Neural cell (in vitro differentiated cells): Measurements from ENCODE around the gene LRPPRC. TPM values are rescaled to one million over a fixed set of nuclear protein-coding genes. Genes with fewer than 3 reads are reported as not detected.

Source experiments
- H2AFZ ChIP-seq: fragments of 200-600, 300-800 bp; sonication (generic), shearing (Covaris generic); 2 replicates; pipeline ENCODE4 v1.6.0; 2014; ENCODE audit warnings: low read depth, mild to moderate bottlenecking, antibody characterized with exemption, low read length, moderate library complexity
- H3F3A ChIP-seq: fragments of 200-600 bp; shearing (Covaris generic); 2 replicates; pipeline ENCODE4 v1.6.1; 2016; ENCODE audit warnings: mild to moderate bottlenecking, moderate library complexity, mixed read lengths, antibody characterized with exemption, low read length; ENCODE audit not compliant: insufficient read depth, poor library complexity, severe bottlenecking
- H3K27ac ChIP-seq: fragments of 200-600, 300-800 bp; sonication (generic), shearing (Covaris generic); 2 replicates; pipeline ENCODE4 v1.5.1; 2014; ENCODE audit warnings: mild to moderate bottlenecking, low read length, moderate library complexity
- H3K27me3 ChIP-seq: fragments of 300-800, 200-600 bp; sonication (generic), shearing (Covaris generic); 2 replicates; pipeline ENCODE4 v1.6.0; 2014; ENCODE audit warnings: mild to moderate bottlenecking, low read depth, low read length, moderate library complexity; ENCODE audit not compliant: insufficient read depth
- H3K36me3 ChIP-seq: fragments of 300-800, 200-600 bp; sonication (generic), shearing (Covaris generic); 2 replicates; pipeline ENCODE4 v1.5.1; 2014; ENCODE audit warnings: mild to moderate bottlenecking, antibody characterized with exemption, low read length, moderate library complexity; ENCODE audit not compliant: insufficient read depth
- H3K4me2 ChIP-seq: fragments of 300-800, 200-600 bp; sonication (generic), shearing (Covaris generic); 2 replicates; pipeline ENCODE4 v1.6.0; 2014; ENCODE audit warnings: mild to moderate bottlenecking, low read length
- H3K4me3 ChIP-seq: fragments of 300-800, 200-600 bp; sonication (generic), shearing (Covaris generic); 2 replicates; pipeline ENCODE4 v1.5.1; 2014; ENCODE audit warnings: mild to moderate bottlenecking, low read length, moderate library complexity
- H3K79me2 ChIP-seq: fragments of 200-600 bp; shearing (Covaris generic); replicated peaks from 2 replicates; pipeline ENCODE4 v1.6.0; 2014; ENCODE audit warnings: mild to moderate bottlenecking, low read length, moderate library complexity; ENCODE audit not compliant: insufficient read depth
- H3K9ac ChIP-seq: fragments of 300-800, 200-600 bp; sonication (generic), shearing (Covaris generic); 2 replicates; pipeline ENCODE4 v1.6.1; 2016; ENCODE audit warnings: mild to moderate bottlenecking, low read length, mixed read lengths
- H3K9me2 ChIP-seq: fragments of 200-600 bp; shearing (Covaris generic); 2 replicates; pipeline ENCODE4 v1.6.1; 2016; ENCODE audit warnings: mild to moderate bottlenecking, low read length, mixed read lengths; ENCODE audit not compliant: insufficient read depth
- H3K9me3 ChIP-seq: fragments of 200-600, 300-800 bp; sonication (generic), shearing (Covaris generic); 2 replicates; pipeline ENCODE4 v1.6.1; 2016; ENCODE audit warnings: mild to moderate bottlenecking, mixed run types, low read length, moderate library complexity, mixed read lengths
- H4K20me1 ChIP-seq: fragments of 200-600 bp; shearing (Covaris generic); 2 replicates; pipeline ENCODE4 v1.6.1; 2016; ENCODE audit warnings: mild to moderate bottlenecking, mixed run types; ENCODE audit not compliant: insufficient read depth
- EP300 ChIP-seq: fragments of 450-650 bp; conservative IDR thresholded peaks from 2 replicates; pipeline ENCODE4 v1.6.1; 2014; ENCODE audit warnings: antibody characterized with exemption, mild to moderate bottlenecking, moderate library complexity; ENCODE audit not compliant: poor library complexity, severe bottlenecking
- EZH2 ChIP-seq: fragments of 200-600, 300-800 bp; shearing (Covaris generic), sonication (generic); IDR thresholded peaks from 2 replicates; pipeline ENCODE4 v1.6.1; 2014; ENCODE audit warnings: antibody characterized with exemption, low read length, borderline replicate concordance, mild to moderate bottlenecking; ENCODE audit not compliant: insufficient read depth, poor library complexity, severe bottlenecking
- MXI1 ChIP-seq: fragments of 450-650 bp; conservative IDR thresholded peaks from 2 replicates; pipeline ENCODE4 v1.6.1; 2014; ENCODE audit warnings: antibody characterized with exemption, mild to moderate bottlenecking; ENCODE audit not compliant: poor library complexity, severe bottlenecking
- POLR2AphosphoS5 ChIP-seq: IDR thresholded peaks from 2 replicates; pipeline ENCODE4 v1.6.1; 2012
- RAD21 ChIP-seq: fragments of 450-650 bp; conservative IDR thresholded peaks from 2 replicates; pipeline ENCODE4 v1.6.1; 2014; ENCODE audit warnings: antibody characterized with exemption, mild to moderate bottlenecking, moderate library complexity
- REST ChIP-seq: IDR thresholded peaks from 2 replicates; pipeline ENCODE4 v1.6.1; 2012; ENCODE audit warnings: borderline replicate concordance
- SMC3 ChIP-seq: fragments of 450-650 bp; conservative IDR thresholded peaks from 2 replicates; pipeline ENCODE4 v1.6.1; 2014; ENCODE audit warnings: antibody characterized with exemption, mild to moderate bottlenecking, moderate library complexity; ENCODE audit not compliant: poor library complexity
- TAF1 ChIP-seq: IDR thresholded peaks from 2 replicates; pipeline ENCODE4 v1.6.1; 2012; ENCODE audit warnings: low read depth
- polyA plus RNA-seq: library from polyadenylated mRNA; depleted of rRNA; stranded (reverse); fragments of >200 nt; gene quantifications from 2 replicates; pipeline ENCODE4 v1.2.3, GENCODE V29; 2014
- TF ChIP-seq, protein P1 (sequence below): fragments of 450-650 bp; IDR thresholded peaks from 2 replicates; pipeline ENCODE4 v1.5.1; 2014; ENCODE audit warnings: antibody characterized with exemption, mild to moderate bottlenecking, moderate library complexity; ENCODE audit not compliant: poor library complexity, severe bottlenecking

The LRPPRC gene
- polyA plus RNA-seq, 1 donor from 2014 or later, result 63.1 TPM

DNA sequence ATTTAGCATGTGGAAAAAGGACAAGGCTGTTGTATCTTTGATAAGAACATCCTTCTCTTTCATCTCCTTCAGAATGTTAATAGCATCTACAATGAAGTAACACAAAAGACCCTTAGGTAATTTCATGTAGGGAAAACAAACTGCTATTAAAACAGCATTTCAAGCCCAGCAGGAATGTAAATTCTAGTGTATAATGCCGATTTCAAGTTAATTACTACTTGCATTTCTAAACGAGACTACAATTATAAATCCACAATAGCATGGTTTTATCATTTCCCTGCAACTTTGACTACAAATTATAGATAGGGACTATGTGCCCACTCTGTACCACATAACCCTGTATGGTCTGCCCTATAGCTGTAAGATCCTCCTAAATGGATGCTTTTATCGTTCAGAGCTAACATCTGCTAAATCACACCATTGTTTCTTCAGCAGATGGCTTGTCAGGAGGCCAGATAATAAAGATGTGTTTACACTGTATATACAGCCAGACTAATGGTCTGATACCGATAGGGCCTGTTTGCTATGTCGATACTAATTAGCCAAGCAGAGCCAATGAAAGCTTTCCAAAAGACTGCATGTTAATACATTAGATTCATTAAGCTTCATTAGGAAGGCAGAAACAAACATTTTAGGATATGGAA is 51.9 kb downstream of the LRPPRC start:
- Histone ChIP-seq H3K9ac (no peak overlapping the region), H3K4me2 (no peak overlapping the region), H2AFZ (no peak overlapping the region)

DNA sequence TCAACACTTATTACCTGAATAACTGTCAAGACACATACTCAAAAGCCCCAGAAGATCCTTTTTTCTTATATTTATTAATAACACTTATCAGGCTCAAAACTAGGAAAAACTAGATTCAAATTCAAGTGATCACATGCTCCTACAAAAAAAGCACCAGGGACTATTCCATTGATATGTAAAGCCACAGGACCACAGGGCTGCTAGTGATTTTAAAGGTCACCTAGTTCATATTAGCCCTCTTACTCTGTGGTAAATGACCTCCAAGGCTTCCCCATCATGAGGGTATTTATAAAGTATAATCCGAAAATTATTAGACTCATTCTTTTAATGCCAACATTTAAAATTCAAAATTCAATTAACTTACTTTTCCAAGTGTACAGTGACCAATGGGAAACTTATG is 52.5 kb downstream of the LRPPRC start:
- no peaks in the 10 kb centered on the region for H3K27me3 ChIP-seq
- H3K36me3 ChIP-seq, result peaks cover 20% of the 10 kb centered on the region
- H3K27ac ChIP-seq, result no peak overlapping the region
- H3F3A ChIP-seq, result peaks cover 8% of the 10 kb centered on the region
- H3K4me3 ChIP-seq, result no peak overlapping the region
- no peaks in the 10 kb centered on the region for H3K9me2 ChIP-seq
- TF ChIP-seq, protein P1, sequence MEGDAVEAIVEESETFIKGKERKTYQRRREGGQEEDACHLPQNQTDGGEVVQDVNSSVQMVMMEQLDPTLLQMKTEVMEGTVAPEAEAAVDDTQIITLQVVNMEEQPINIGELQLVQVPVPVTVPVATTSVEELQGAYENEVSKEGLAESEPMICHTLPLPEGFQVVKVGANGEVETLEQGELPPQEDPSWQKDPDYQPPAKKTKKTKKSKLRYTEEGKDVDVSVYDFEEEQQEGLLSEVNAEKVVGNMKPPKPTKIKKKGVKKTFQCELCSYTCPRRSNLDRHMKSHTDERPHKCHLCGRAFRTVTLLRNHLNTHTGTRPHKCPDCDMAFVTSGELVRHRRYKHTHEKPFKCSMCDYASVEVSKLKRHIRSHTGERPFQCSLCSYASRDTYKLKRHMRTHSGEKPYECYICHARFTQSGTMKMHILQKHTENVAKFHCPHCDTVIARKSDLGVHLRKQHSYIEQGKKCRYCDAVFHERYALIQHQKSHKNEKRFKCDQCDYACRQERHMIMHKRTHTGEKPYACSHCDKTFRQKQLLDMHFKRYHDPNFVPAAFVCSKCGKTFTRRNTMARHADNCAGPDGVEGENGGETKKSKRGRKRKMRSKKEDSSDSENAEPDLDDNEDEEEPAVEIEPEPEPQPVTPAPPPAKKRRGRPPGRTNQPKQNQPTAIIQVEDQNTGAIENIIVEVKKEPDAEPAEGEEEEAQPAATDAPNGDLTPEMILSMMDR, result no peak
- TF ChIP-seq SMC3, result no peak
- no peak for TF ChIP-seq RAD21
- TF ChIP-seq EP300, result no peak
- no peak for TF ChIP-seq POLR2AphosphoS5
- TF ChIP-seq TAF1, result no peak
- no peak for TF ChIP-seq REST
- no peak for TF ChIP-seq MXI1
- TF ChIP-seq EZH2, result no peak
- peaks cover 5% of the 10 kb centered on the region for H3K79me2 ChIP-seq
- H3K4me2 ChIP-seq, result no peak overlapping the region
- no peaks in the 10 kb centered on the region for H3K9me3 ChIP-seq
- no peak overlapping the region for H2AFZ ChIP-seq
- H4K20me1 ChIP-seq, result no peaks in the 10 kb centered on the region
- H3K9ac ChIP-seq, result no peak overlapping the region

More for the DNA sequence above, 51.9 kb downstream of the LRPPRC start:
- Histone ChIP-seq H3K36me3 (peaks cover 20% of the 10 kb centered on the region), H3K9me3 (no peaks in the 10 kb centered on the region), H3K79me2 (peaks cover 5% of the 10 kb centered on the region), H3K27ac (no peak overlapping the region), H3K27me3 (no peaks in the 10 kb centered on the region), H3K9me2 (no peaks in the 10 kb centered on the region), H3K4me3 (no peak overlapping the region), H4K20me1 (no peaks in the 10 kb centered on the region), H3F3A (peaks cover 8% of the 10 kb centered on the region)
- no peak for TF ChIP-seq MXI1

- H3K27ac ChIP-seq, result no peak overlapping the region
- no peak overlapping the region for H3K9ac ChIP-seq
- H3K9me3 ChIP-seq, result no peaks in the 10 kb centered on the region
- H3K4me3 ChIP-seq, result no peak overlapping the region
- peaks cover 8% of the 10 kb centered on the region for H3F3A ChIP-seq
- no peak overlapping the region for H2AFZ ChIP-seq
- H3K27me3 ChIP-seq, result no peaks in the 10 kb centered on the region
- H4K20me1 ChIP-seq, result no peaks in the 10 kb centered on the region
- H3K4me2 ChIP-seq, result no peak overlapping the region
- no peaks in the 10 kb centered on the region for H3K9me2 ChIP-seq
- peaks cover 20% of the 10 kb centered on the region for H3K36me3 ChIP-seq
- peaks cover 5% of the 10 kb centered on the region for H3K79me2 ChIP-seq
- no peak for TF ChIP-seq TAF1
- no peak for TF ChIP-seq MXI1
- no peak for TF ChIP-seq REST
- TF ChIP-seq SMC3, result no peak
- TF ChIP-seq POLR2AphosphoS5, result no peak
- TF ChIP-seq, protein P1, result no peak
- TF ChIP-seq EZH2, result no peak
- no peak for TF ChIP-seq EP300
- TF ChIP-seq RAD21, result no peak
Observed at GRCh38 chr2:43942881-43943280, 52.9 kb downstream of the LRPPRC start.
